K562 (cell line): ENCODE measurements around the gene CARM1. TPM values are rescaled to one million over a fixed set of nuclear protein-coding genes. Genes with fewer than 3 reads are reported as not detected.
A peak's percentile ranks its signal among the peaks of the same experiment; 100 is the strongest.

Experiments
- CREM ChIP-seq: IDR thresholded peaks from 2 replicates; pipeline ENCODE4 v1.6.1; 2014; ENCODE audit warnings: antibody characterized with exemption, low read depth
- GATA2 ChIP-seq: sonication (generic); formaldehyde crosslinking; IDR thresholded peaks from 2 replicates; pipeline ENCODE4 v1.4.0; 2020; ENCODE audit warnings: mild to moderate bottlenecking, missing genetic modification reagents
- HDAC1 ChIP-seq, 2 experiments: fragments of 450-650 bp; IDR thresholded peaks; 2 replicates each; pipeline ENCODE4 v1.6.1; 2016 to 2017; ENCODE audit warnings: inconsistent platforms in 1 of 2, mild to moderate bottlenecking in 1 of 2, moderate library complexity in 1 of 2
- MAZ ChIP-seq, 2 experiments: fragments of 450-650 bp in 1 of 2; sonication (generic) in 1 of 2; formaldehyde crosslinking; IDR thresholded peaks in 1 of 2; conservative IDR thresholded peaks in 1 of 2; 2 replicates each; pipeline versions ENCODE4 v1.4.0 to v1.5.0; 2020; ENCODE audit warnings: mild to moderate bottlenecking in 1 of 2, missing genetic modification reagents in 1 of 2
- MTA3 ChIP-seq: fragments of 450-650 bp; formaldehyde crosslinking; IDR thresholded peaks from 2 replicates; pipeline ENCODE4 v1.6.1; 2017; ENCODE audit warnings: mild to moderate bottlenecking, borderline replicate concordance
- NR0B1 ChIP-seq: fragments of 450-650 bp; IDR thresholded peaks from one replicate; pipeline ENCODE4 v1.6.1; 2018; ENCODE audit warnings: mild to moderate bottlenecking, moderate library complexity; ENCODE audit not compliant: partially characterized antibody
- PCBP1 ChIP-seq: fragments of 200-400 bp; formaldehyde crosslinking; IDR thresholded peaks from 2 replicates; pipeline ENCODE4 v1.6.1; 2018; ENCODE audit warnings: mild to moderate bottlenecking, low read depth, low read length; ENCODE audit not compliant: poor library complexity, severe bottlenecking
- RAD21 ChIP-seq, 2 experiments: fragments of 250-450 bp in 1 of 2; fragments of 450-650 bp in 1 of 2; sonication (Bioruptor Pico) in 1 of 2; formaldehyde crosslinking in 1 of 2; IDR thresholded peaks in 1 of 2; conservative IDR thresholded peaks in 1 of 2; 2 replicates each; pipeline versions ENCODE4 v1.4.0 to v1.8.0; 2020 to 2022; ENCODE audit warnings: mild to moderate bottlenecking in 2 of 2, moderate library complexity in 1 of 2
- RB1 ChIP-seq: fragments of 450-650 bp; IDR thresholded peaks from 2 replicates; pipeline ENCODE4 v1.6.1; 2017; ENCODE audit warnings: low read depth, mild to moderate bottlenecking
- SMARCA5 ChIP-seq: fragments of 450-650 bp; IDR thresholded peaks from 2 replicates; pipeline ENCODE4 v1.6.1; 2016
- SMC3 ChIP-seq: conservative IDR thresholded peaks from 2 replicates; pipeline ENCODE4 v1.6.1; 2011; ENCODE audit warnings: low read depth, low read length, improper control_type of control experiment; ENCODE audit not compliant: insufficient read depth
- ZKSCAN8 ChIP-seq: fragments of 200-800 bp; sonication (Bioruptor generic); IDR thresholded peaks from 2 replicates; pipeline ENCODE4 v1.6.1; 2016; ENCODE audit warnings: missing genetic modification characterization, missing compliant biosample characterization
- ZNF311 ChIP-seq: fragments of 250-450 bp; sonication (Bioruptor Pico); IDR thresholded peaks from 2 replicates; pipeline ENCODE4 v1.4.0; 2020; ENCODE audit warnings: mild to moderate bottlenecking, moderate library complexity
- ZNF384 ChIP-seq: IDR thresholded peaks from 2 replicates; pipeline ENCODE4 v1.6.1; 2012; ENCODE audit warnings: low read depth, low read length, improper control_type of control experiment
- ZNF644 ChIP-seq: fragments of 200-800 bp; sonication (Bioruptor generic); IDR thresholded peaks from 2 replicates; pipeline ENCODE4 v1.6.1; 2016; ENCODE audit warnings: low read depth, missing genetic modification characterization, missing compliant biosample characterization
- polyA plus RNA-seq, 8 experiments: library from polyadenylated mRNA; depleted of rRNA in 4 of 8; stranded (reverse) in 5 of 8; unstranded in 3 of 8; fragments of >200 nt; fragmentation: Nextera tagmentation in 2 of 8; fragmentation: Illumina TruSeq in 1 of 8; extraction: Ambion mirVana in 2 of 8; extraction: Trizol in 1 of 8; gene quantifications; 2 replicates each; pipeline versions ENCODE4 v1.2.1 to v1.2.3, GENCODE V29; 2011 to 2014; ENCODE audit warnings: inconsistent platforms in 1 of 8, missing spikeins in 1 of 8
- total RNA-seq, 7 experiments: library from RNA; depleted of rRNA in 6 of 7; stranded (reverse); fragments of >200 nt in 6 of 7; fragmentation: Illumina TruSeq in 2 of 7; extraction: Trizol in 2 of 7; gene quantifications; 2 replicates each; pipeline versions ENCODE4 v1.2.1 to v1.2.3, GENCODE V29; 2011 to 2021; ENCODE audit warnings: low replicate concordance in 1 of 7
- TF ChIP-seq, protein P1 (sequence below): IDR thresholded peaks from 2 replicates; pipeline ENCODE4 v1.6.1; 2011; ENCODE audit warnings: borderline replicate concordance, low read depth, mild to moderate bottlenecking, moderate library complexity, low read length; ENCODE audit not compliant: insufficient read depth, poor library complexity, severe bottlenecking

CARM1 gene
- total and polyA plus RNA-seq, 9 of the 15 experiments (the other 6 are each of a cell fraction or from before 2014, with no cell fraction given), result 0.36 to 86.0 (median 29.7) TPM

DNA sequence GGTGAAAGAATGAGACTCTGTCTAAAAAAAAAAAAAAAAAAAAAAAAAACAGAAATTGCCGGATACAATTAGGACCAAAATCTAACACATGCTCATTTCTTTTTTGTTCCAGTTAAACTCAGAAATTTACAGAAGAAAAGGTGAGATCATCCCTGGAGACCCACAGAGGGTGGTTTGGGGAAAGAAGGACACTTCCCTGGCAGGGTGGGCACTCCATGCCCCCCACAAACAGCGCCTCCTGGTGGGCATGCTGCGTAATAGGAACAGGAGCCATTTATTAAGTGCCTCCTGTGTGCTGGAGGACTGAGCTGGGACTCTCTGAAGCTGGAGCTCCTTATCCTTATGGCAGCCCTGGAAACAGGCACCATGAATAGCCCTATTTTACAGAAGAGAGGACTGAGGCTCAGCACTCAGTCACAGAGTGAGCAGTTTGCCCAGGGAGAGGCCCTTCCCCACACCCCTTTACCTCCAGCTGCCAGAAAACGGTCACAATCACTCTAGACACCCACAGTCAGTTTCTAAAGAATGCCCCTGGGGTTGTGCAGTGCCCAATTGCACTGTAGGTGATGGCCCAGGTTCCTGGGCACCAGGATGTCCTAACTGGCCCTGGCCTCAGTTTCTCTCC is 13.0 kb upstream of the CARM1 start (continued):
- no peak for TF ChIP-seq PCBP1
- TF ChIP-seq ZNF644 (tag), result no peak
- TF ChIP-seq RB1, result peak; percentile 45; the same call in 1 of the 2 replicates
- TF ChIP-seq RAD21 (CRISPR knock-in tag; conservative IDR thresholded peaks at IDR 0.05 in 1 of 2, IDR thresholded peaks at IDR 0.05 in 1 of 2), result peak; percentile 46 to 75
- TF ChIP-seq ZKSCAN8, result peak; percentile 53; the same call in 1 of the 2 replicates
- no peak for TF ChIP-seq NR0B1
- TF ChIP-seq CREM, result peak; percentile 54; the same call in 1 of the 2 replicates
- TF ChIP-seq HDAC1 (IDR thresholded peaks at IDR 0.05), result no peak
- peak; percentile 85 for TF ChIP-seq ZNF384
- TF ChIP-seq SMARCA5, result peak; percentile 71
- peak; percentile 57 for TF ChIP-seq SMC3
- TF ChIP-seq MAZ (CRISPR knock-in tag; conservative IDR thresholded peaks at IDR 0.05 in 1 of 2, IDR thresholded peaks at IDR 0.05 in 1 of 2), result peak in 1 of 2 experiments; percentile 69; a peak in 2 of 4 replicates
- no peak for TF ChIP-seq ZNF311 (CRISPR knock-in tag)
- TF ChIP-seq MTA3, result 0 out of 2 replicates have a peak, but pooled peaks have one; percentile 38
- no peak for TF ChIP-seq GATA2 (CRISPR knock-in tag)
- TF ChIP-seq, protein P1, sequence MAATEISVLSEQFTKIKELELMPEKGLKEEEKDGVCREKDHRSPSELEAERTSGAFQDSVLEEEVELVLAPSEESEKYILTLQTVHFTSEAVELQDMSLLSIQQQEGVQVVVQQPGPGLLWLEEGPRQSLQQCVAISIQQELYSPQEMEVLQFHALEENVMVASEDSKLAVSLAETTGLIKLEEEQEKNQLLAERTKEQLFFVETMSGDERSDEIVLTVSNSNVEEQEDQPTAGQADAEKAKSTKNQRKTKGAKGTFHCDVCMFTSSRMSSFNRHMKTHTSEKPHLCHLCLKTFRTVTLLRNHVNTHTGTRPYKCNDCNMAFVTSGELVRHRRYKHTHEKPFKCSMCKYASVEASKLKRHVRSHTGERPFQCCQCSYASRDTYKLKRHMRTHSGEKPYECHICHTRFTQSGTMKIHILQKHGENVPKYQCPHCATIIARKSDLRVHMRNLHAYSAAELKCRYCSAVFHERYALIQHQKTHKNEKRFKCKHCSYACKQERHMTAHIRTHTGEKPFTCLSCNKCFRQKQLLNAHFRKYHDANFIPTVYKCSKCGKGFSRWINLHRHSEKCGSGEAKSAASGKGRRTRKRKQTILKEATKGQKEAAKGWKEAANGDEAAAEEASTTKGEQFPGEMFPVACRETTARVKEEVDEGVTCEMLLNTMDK, result peak; percentile 65
